ENCODE results near the gene BAG5.

The BAG5 gene

DNA sequence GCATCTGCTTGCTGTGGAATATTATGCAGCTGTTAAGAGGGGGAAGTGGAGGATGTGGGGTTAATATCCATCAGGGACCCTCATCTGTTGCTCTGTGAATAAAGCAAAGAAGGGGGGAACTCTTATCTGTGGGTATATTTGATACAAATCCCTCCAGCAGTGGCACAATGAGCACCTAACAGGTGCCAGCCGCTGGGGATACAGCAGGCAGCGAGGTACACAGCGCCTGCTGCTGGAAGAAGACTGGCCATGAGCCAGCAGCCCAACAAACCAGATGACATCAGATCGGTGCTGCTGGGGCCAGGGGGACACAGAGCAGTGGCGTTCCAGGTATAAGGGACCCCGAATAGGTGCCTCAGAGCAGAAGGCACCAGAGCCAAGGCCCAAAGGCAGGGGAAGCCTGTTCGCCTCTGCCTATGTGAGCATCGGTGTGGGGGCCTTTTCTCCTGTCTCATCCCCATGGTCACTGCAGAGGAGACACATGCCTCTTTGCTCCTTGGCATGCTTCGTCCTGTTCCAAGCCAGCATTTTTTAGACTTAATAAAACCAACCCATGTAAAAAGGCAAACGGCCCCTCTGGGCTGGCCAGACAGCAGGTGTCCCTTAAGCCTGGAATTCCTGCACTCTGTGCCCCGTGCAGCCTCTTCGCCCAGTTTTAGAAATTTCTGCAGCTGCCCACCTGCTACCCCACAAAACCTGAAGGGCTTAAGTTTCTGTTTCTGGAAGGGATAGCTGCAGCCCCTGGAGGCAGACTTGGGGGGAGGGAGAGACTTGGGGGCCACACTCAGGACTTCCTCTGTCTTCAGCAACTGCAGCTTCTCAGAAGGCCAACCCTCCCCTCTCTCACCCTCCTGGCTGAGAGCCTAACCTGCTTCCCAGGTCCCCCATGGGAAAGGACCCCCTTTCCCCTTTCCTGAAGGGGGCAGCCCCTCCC lies 38.2 kb downstream of the BAG5 start:
- H3K4me3 ChIP-seq (ENCODE audit: insufficient read depth, low read length, poor library complexity, severe bottlenecking), result no peak overlapping the region
- H3K9me2 ChIP-seq (replicated peaks; ENCODE audit: insufficient read depth, low read length), result no peaks in the 10 kb centered on the region
- H3F3A ChIP-seq (ENCODE audit: insufficient read depth), result 0 out of 2 replicates have a peak, but pooled peaks cover 8% of the 10 kb centered on the region
- H3K9ac ChIP-seq (ENCODE audit: low read length), result no peak overlapping the region
- H3K4me2 ChIP-seq (ENCODE audit: low read depth, low read length, poor library complexity, severe bottlenecking), result no peak overlapping the region
- no peak overlapping the region for H2AFZ ChIP-seq (ENCODE audit: low read depth, low read length, severe bottlenecking)
- no peaks in the 10 kb centered on the region for H3K27me3 ChIP-seq (ENCODE audit: low read length)
- no peaks in the 10 kb centered on the region for H4K20me1 ChIP-seq (ENCODE audit: low read depth, low read length)
- H3K27ac ChIP-seq (ENCODE audit: low read depth, low read length), result no peak overlapping the region
- no peaks in the 10 kb centered on the region for H3K36me3 ChIP-seq (ENCODE audit: low read length)
- peaks cover 2% of the 10 kb centered on the region for H3K79me2 ChIP-seq (ENCODE audit: insufficient read depth, low read length)
- TF ChIP-seq EZH2phosphoT487 (conservative IDR thresholded peaks at IDR 0.05; ENCODE audit: low read length), result no peak
- TF ChIP-seq, protein P1, sequence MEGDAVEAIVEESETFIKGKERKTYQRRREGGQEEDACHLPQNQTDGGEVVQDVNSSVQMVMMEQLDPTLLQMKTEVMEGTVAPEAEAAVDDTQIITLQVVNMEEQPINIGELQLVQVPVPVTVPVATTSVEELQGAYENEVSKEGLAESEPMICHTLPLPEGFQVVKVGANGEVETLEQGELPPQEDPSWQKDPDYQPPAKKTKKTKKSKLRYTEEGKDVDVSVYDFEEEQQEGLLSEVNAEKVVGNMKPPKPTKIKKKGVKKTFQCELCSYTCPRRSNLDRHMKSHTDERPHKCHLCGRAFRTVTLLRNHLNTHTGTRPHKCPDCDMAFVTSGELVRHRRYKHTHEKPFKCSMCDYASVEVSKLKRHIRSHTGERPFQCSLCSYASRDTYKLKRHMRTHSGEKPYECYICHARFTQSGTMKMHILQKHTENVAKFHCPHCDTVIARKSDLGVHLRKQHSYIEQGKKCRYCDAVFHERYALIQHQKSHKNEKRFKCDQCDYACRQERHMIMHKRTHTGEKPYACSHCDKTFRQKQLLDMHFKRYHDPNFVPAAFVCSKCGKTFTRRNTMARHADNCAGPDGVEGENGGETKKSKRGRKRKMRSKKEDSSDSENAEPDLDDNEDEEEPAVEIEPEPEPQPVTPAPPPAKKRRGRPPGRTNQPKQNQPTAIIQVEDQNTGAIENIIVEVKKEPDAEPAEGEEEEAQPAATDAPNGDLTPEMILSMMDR (IDR thresholded peaks at IDR 0.05; ENCODE audit: insufficient read depth, low read length, poor library complexity, severe bottlenecking), result no peak
- H3K9me3 ChIP-seq (ENCODE audit: insufficient read depth, low read length), result no peaks in the 10 kb centered on the region

DNA sequence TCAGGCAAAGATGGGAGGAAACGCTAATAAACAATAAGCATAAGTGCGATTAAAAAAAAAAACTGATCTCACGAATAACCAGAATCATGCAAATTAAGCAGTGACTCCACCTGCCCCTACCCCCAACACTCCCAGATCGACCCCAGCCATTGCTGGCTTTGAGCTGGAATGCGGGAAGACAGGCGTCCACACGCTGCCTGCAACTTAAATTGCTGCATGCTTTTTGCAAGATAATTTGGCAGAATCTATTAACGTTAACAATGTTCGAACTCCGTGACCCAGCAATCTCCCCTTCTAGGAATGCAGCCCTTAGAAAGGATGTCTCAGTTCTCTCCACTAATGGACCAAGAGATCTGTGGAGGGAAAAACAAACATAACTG lies 38.9 kb downstream of the BAG5 start:
- H3K9ac ChIP-seq (ENCODE audit: low read length), result no peak overlapping the region
- no peaks in the 10 kb centered on the region for H3K9me3 ChIP-seq (ENCODE audit: insufficient read depth, low read length)
- H3K36me3 ChIP-seq (ENCODE audit: low read length), result no peaks in the 10 kb centered on the region
- H2AFZ ChIP-seq (ENCODE audit: low read depth, low read length, severe bottlenecking), result no peak overlapping the region
- no peaks in the 10 kb centered on the region for H3K79me2 ChIP-seq (ENCODE audit: insufficient read depth, low read length)
- no peak overlapping the region for H3K27ac ChIP-seq (ENCODE audit: low read depth, low read length)
- 0 out of 2 replicates have a peak, but pooled peaks cover 8% of the 10 kb centered on the region for H3F3A ChIP-seq (ENCODE audit: insufficient read depth)
- no peak overlapping the region for H3K4me3 ChIP-seq (ENCODE audit: insufficient read depth, low read length, poor library complexity, severe bottlenecking)
- no peaks in the 10 kb centered on the region for H3K27me3 ChIP-seq (ENCODE audit: low read length)
- no peaks in the 10 kb centered on the region for H3K9me2 ChIP-seq (replicated peaks; ENCODE audit: insufficient read depth, low read length)
- no peaks in the 10 kb centered on the region for H4K20me1 ChIP-seq (ENCODE audit: low read depth, low read length)
- TF ChIP-seq, protein P1 (IDR thresholded peaks at IDR 0.05; ENCODE audit: insufficient read depth, low read length, poor library complexity, severe bottlenecking), result no peak
- H3K4me2 ChIP-seq (ENCODE audit: low read depth, low read length, poor library complexity, severe bottlenecking), result no peak overlapping the region

DNA sequence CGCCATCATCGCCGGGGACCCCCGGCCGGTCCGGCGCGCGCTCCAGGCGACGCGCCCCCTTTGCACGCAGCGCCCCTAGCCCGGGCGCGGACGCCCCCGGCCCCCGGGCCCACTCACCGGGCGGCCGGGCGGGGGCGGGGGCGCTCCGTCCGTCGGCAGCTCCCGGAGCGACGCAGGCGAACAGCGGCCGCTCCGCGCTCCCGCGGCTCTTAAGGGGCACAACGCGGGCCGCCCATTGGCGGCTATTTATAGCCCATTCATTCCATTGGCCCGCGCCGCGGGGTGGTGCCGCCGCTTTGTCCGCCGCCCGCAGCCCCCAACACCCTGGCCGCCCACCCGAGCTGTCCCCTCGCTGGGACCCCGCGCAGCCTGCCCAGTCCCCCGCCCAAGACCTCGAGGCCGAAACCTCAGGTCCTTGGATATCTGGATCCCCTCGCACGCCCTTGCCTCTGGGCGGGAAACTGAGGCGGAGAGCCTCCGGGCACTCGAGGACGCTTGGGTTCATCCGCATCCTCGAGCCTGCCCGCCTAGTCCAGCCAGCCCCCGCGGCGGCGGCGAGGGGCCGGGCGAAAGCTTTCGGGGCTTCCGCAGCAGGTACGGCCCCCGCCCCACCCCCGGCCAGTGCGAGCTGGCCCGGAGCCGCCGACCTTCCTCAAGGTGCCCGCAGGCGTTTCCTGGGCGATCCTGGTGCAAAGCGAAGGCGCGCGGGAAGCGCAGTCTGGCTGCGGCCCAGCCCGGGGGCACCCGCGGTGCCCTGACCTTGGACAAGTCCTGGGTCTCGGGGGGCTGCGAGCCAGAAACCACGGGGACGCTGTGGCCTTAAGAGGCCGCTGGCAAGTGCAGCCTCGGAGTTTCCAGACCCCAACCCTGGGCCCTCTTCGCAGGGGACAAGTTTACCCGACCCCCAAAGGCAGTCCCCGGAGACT lies 39.5 kb downstream of the BAG5 start, which contains the start of gene CKB:
Gene CKB, minus strand, starts transcription at position 182 of the 926 bp plus-strand sequence. CDS start 337 bp downstream, outside the sequence.
- Histone ChIP-seq H3K9me3 (ENCODE audit: insufficient read depth, low read length) (no peaks in the 10 kb centered on the region), H3K27me3 (ENCODE audit: low read length) (no peaks in the 10 kb centered on the region), H2AFZ (ENCODE audit: low read depth, low read length, severe bottlenecking) (no peak within 1 kb of the TSS), H3F3A (ENCODE audit: insufficient read depth) (0 out of 2 replicates have a peak, but pooled peaks cover 8% of the 10 kb centered on the region), H3K4me3 (ENCODE audit: insufficient read depth, low read length, poor library complexity, severe bottlenecking) (peak within 1 kb of the TSS; percentile 55), H3K9ac (ENCODE audit: low read length) (no peak within 1 kb of the TSS), H3K36me3 (ENCODE audit: low read length) (no peaks in the 10 kb centered on the region), H3K27ac (ENCODE audit: low read depth, low read length) (no peak within 1 kb of the TSS), H3K4me2 (ENCODE audit: low read depth, low read length, poor library complexity, severe bottlenecking) (peak within 1 kb of the TSS; percentile 61), H3K79me2 (ENCODE audit: insufficient read depth, low read length) (no peaks in the 10 kb centered on the region), H4K20me1 (ENCODE audit: low read depth, low read length) (no peaks in the 10 kb centered on the region), H3K9me2 (replicated peaks; ENCODE audit: insufficient read depth, low read length) (no peaks in the 10 kb centered on the region)
- TF ChIP-seq, protein P1 (IDR thresholded peaks at IDR 0.05; ENCODE audit: insufficient read depth, low read length, poor library complexity, severe bottlenecking), result no peak
- TF ChIP-seq EZH2phosphoT487 (conservative IDR thresholded peaks at IDR 0.05; ENCODE audit: low read length), result no peak

All from SU-DHL-6 (cell line).